AG10803 (cell line): ENCODE results near the gene SMIM24.

ENCODE experiments used
- DNase-seq: peaks from one replicate; pipeline ENCODE4 v3.0.0; 2010; ENCODE audit warnings: low read depth
- H3K4me3 ChIP-seq: 2 replicates; pipeline ENCODE4 v1.5.1; 2011; ENCODE audit warnings: mild to moderate bottlenecking, low read length, control low read depth
- TF ChIP-seq, protein P1 (sequence below): conservative IDR thresholded peaks from 2 replicates; pipeline ENCODE4 v1.5.1; 2011; ENCODE audit warnings: mild to moderate bottlenecking, low read length, control low read depth, inconsistent platforms

SMIM24 gene

DNA sequence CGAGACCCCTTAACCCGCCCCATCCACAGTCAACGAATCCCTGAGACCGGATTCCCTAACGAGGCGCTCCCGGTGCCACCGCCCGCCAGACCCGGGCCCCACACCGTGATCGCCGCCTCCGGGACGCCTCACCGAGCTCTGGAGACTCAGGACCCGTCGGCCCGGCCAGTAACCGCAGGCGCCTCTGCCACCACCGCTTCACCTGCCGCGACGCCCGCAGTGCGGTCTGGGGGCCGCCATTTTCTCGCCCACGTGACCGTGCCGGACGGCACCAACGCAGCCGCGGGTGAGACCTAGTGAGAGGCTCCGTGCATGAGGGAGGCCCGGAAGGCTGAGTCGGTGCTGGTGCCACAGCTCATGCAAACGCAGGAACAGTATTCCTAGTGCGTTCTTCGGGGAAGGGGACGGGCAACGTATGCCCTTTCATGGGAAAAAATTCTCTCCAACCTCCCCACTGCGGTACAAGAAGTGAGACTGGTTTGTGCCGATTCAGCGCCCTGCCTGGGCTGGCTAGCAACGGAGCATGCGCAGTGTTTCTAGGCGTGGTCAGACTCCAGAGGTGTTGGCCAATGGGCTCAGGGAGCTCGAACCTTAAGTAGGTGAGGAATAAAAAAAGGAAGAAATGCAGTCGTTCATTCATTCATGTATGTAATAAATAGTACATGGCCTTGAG, 20.2 kb upstream of the SMIM24 start, which contains the start of gene DOHH:
TSS of gene DOHH (minus strand) at position 246 of the 673 bp plus-strand sequence. CDS start 3,860 bp downstream, outside the sequence.
- peak; percentile 94 for DNase-seq
- TF ChIP-seq, protein P1, sequence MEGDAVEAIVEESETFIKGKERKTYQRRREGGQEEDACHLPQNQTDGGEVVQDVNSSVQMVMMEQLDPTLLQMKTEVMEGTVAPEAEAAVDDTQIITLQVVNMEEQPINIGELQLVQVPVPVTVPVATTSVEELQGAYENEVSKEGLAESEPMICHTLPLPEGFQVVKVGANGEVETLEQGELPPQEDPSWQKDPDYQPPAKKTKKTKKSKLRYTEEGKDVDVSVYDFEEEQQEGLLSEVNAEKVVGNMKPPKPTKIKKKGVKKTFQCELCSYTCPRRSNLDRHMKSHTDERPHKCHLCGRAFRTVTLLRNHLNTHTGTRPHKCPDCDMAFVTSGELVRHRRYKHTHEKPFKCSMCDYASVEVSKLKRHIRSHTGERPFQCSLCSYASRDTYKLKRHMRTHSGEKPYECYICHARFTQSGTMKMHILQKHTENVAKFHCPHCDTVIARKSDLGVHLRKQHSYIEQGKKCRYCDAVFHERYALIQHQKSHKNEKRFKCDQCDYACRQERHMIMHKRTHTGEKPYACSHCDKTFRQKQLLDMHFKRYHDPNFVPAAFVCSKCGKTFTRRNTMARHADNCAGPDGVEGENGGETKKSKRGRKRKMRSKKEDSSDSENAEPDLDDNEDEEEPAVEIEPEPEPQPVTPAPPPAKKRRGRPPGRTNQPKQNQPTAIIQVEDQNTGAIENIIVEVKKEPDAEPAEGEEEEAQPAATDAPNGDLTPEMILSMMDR = no peak
- peak within 1 kb of the TSS; percentile 94 for H3K4me3 ChIP-seq

DNA sequence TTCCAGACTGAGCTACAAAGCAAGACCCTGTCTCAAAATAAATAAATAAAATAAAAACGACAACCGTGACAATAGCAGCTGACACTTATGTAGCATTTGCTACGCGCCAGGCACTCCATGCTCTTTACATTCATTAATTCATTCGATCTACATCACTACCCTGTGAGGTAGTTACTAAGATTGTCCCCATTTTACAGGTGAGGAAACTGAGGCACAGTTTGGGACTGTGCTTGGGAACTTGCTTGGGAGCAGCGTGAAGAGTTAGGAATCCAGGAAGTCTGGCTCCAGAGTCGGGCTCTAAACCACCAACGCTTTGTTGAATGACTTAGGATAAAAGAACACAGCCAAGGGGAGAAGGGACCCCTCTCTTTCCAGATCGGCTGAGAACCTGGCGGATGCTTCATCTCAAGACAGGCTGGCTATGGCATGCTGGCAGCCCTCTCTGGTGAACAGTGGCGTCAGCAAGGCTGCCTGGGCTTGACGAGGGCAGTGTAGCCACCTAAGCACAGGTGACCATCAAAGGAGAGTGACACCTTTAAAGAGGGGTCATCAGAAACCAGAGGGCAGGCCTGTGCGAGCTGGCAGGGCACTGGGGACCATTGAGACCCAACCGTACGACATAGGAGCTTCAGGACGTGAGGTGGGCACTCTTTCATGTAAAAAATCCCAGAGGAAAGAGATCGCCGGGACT, 19.6 kb upstream of the SMIM24 start:
- DNase-seq = no peak
- H3K4me3 ChIP-seq = peak overlapping the region; percentile 94
- TF ChIP-seq, protein P1 = no peak

DNA sequence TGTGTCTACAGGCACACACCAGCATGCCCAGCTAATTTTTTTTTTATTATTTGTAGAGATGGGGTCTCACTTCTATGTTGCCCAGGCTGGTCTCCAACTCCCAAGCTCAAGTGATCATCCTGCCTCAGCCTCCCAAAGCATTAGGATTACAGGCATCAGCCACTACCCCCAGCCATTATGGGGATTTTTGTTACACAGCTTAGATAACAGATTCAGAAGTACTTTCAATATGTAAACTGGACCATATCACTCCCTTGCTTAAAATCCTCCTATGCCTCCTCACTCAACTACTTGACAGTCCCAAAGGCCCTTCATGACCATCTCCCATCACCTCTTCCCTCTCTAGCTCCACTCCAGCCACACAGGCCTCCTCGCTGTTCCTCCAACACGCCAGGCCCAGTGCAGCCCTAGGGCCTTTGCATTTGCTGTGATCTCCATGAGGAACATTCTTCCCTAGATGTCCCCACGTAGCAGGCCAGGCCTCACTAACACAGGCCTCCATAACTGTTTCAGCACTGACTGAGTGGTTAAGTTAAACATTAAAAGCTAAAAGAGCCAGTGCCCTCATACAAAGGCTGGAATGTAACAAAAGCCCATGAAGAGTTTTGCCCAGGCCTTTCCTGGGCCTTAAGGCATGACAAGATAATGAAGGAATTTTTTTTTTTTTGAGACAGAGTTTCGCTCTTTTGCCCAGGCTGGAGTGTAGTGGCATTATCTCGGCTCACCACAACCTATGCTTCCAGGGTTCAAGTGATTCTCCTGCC, 17.6 kb upstream of the SMIM24 start:
- H3K4me3 ChIP-seq = no peak overlapping the region
- TF ChIP-seq, protein P1 = no peak
- DNase-seq = no peak

DNA sequence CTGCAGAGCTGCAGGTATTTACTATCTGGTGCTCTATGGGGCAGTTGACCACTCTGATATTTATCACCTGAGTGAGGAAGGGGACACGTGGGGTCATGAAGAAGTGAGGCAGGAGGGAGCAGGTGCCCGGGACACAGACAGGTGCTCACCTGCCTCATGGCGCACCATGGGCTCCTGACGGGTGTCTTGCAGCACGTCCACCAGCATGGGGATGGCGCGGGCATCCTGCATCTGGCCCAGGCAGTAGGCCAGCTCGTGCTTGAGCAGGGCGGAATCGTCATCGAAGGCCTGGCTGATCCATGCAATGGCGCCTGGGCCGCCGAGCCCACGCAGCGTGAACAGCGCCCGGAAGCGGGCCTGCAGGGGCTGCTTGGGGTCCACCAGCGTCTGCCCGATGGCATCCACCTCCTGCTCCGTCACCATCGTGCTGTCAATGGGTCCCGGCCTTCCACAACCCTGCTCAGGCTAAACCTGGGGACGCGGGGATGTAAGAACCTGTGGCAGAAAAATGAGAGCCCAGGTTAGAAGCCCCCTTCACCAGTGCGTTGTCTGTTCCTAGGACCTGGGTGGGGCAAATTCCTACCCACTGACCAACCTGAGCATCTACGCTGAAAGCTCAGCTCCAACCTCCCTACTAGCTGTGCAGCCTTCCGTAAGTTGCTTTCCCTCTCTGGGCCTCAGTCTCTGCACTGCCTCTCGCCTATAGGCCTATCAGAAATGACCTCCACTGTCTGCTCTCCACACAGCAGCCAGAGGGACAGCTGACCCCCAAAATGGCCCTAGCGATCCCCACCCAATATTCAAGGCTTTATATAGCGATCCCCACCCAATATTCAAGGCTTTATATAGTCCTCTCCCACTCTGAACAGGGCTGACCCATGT, 16.3 kb upstream of the SMIM24 start:
- DNase-seq = no peak
- H3K4me3 ChIP-seq = no peak overlapping the region
- TF ChIP-seq, protein P1 = no peak

DNA sequence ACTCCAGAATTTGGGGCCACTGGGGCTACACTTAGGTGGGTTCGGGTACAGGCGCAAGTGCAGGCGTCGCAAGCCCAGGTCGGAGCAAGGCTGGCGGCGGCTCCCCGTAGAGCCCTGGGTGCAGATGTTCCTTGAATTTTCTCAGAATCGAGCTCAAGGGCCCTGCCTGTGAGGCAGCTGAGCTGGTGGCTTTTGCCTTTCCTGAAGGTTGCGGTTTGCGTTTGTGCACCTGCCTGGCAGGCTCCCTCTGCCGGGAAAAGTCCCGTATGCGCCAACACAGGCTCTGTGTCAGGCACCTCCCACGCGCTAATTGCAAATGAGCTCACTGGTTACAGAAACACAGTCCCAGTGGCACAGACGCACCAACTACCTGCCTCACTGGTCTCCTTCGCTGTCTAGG, 14.2 kb upstream of the SMIM24 start:
- TF ChIP-seq, protein P1 = no peak
- H3K4me3 ChIP-seq = no peak overlapping the region
- no peak for DNase-seq

DNA sequence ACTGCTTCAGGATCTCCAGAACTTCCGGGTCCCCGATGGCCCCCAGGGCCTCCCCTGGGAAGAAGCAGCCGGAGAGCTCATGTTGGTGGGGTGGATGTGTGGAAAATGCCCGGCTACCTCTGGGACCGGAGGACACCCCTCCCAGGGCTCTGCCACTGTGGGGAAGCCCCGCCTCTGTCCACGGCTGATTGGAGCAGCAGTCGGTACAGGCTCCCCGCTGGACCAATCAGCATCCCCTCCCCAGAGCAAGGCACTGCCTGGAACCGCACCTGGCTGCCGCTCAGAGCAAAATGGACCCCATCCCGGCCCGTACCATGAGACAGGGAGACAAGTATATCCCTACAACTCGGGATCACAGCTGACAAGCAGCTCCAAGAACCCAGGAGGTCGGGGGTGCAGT, 13.7 kb upstream of the SMIM24 start:
- no peak for DNase-seq
- TF ChIP-seq, protein P1 = no peak
- H3K4me3 ChIP-seq = no peak overlapping the region
